Measurements from ENCODE around the gene FLII.

DNA sequence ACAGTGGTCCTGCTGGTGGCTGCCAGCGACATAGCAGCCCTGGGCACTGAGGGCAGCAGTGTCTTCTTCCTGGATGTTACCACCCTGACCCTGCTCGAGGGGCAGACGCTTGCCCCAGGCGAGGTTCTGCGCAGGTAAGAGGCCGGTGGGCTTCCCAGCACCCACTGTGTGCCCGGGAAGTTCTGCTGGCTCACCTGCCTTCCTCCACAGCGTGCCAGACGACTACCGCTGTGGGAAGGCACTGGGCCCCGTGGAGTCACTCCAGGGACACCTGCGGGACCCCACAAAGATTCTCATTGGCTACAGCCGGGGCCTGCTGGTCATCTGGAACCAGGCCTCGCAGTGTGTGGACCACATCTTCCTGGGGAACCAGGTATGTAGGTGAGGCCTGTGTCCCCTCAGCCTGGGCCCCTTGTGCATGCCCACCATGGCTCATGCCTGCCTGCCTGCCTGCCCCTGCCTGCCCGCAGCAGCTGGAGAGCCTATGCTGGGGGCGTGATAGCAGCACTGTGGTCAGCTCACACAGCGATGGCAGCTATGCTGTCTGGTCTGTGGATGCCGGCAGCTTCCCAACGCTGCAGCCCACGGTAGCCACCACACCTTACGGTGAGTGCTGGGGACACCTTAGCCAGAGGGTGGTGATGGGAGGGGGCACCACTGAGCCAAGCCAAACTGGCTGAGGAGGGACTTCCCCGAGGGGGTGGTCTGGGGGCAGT, 24.6 kb downstream of the FLII start:
- no peak for TF ChIP-seq YEATS2 (CRISPR knock-in tag; IDR thresholded peaks at IDR 0.05; ENCODE audit: borderline replicate concordance)
- TF ChIP-seq, protein P1, sequence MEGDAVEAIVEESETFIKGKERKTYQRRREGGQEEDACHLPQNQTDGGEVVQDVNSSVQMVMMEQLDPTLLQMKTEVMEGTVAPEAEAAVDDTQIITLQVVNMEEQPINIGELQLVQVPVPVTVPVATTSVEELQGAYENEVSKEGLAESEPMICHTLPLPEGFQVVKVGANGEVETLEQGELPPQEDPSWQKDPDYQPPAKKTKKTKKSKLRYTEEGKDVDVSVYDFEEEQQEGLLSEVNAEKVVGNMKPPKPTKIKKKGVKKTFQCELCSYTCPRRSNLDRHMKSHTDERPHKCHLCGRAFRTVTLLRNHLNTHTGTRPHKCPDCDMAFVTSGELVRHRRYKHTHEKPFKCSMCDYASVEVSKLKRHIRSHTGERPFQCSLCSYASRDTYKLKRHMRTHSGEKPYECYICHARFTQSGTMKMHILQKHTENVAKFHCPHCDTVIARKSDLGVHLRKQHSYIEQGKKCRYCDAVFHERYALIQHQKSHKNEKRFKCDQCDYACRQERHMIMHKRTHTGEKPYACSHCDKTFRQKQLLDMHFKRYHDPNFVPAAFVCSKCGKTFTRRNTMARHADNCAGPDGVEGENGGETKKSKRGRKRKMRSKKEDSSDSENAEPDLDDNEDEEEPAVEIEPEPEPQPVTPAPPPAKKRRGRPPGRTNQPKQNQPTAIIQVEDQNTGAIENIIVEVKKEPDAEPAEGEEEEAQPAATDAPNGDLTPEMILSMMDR (CRISPR knock-in tag; IDR thresholded peaks at IDR 0.05), result no peak
- TF ChIP-seq POLR2A (IDR thresholded peaks at IDR 0.05; ENCODE audit: insufficient read depth in 1 of 2, low read depth in 2 of 2, low read length in 2 of 2), result no peak
- TF ChIP-seq ZSCAN31 (CRISPR knock-in tag; IDR thresholded peaks at IDR 0.05; ENCODE audit: low read depth), result no peak

Measured in HepG2 (cell line).